Central memory CD4-positive, alpha-beta T cell (primary cell): ENCODE data around the gene PLET1.
A peak's percentile ranks its signal among the peaks of the same experiment; 100 is the strongest.

Source experiments
- DNase-seq: peaks from one replicate; pipeline ENCODE4 v3.0.0; 2022
- total RNA-seq, 3 experiments: gene quantifications; one replicate each; lab custom pipeline; 2026; lab: John Stamatoyannopoulos, UW

Gene PLET1
- 0 to 0.19 (median 0) reads per million in 3 experiments for total RNA-seq

GRCh38 chr11:112260490-112260889 is at the start of gene PLET1:
TSS of gene PLET1 (minus strand) at chr11:112260860. CDS start at chr11:112260589, 271 bp downstream.
- DNase-seq = no peak

GRCh38 chr11:112310419-112310818 is 49.8 kb upstream of the PLET1 start:
- DNase-seq = no peak

- no peak for DNase-seq
Measured at GRCh38 chr11:112308651-112309050, 48.0 kb upstream of the PLET1 start.

- no peak for DNase-seq
Measured at GRCh38 chr11:112307616-112308015, 47.0 kb upstream of the PLET1 start.

- no peak for DNase-seq
Measured at GRCh38 chr11:112306230-112306629, 45.6 kb upstream of the PLET1 start.

- DNase-seq = no peak
Measured at GRCh38 chr11:112304914-112305313, 44.3 kb upstream of the PLET1 start.

GRCh38 chr11:112303616-112304015 is 43.0 kb upstream of the PLET1 start:
- DNase-seq = no peak

GRCh38 chr11:112302226-112302868 is 41.7 kb upstream of the PLET1 start:
- DNase-seq = no peak

GRCh38 chr11:112300094-112300786 is 39.6 kb upstream of the PLET1 start:
- DNase-seq = no peak

GRCh38 chr11:112298535-112298934 is 37.9 kb upstream of the PLET1 start:
- no peak for DNase-seq

GRCh38 chr11:112297248-112297866 is 36.7 kb upstream of the PLET1 start:
- DNase-seq = peak; percentile 27

GRCh38 chr11:112296044-112296443 is 35.4 kb upstream of the PLET1 start:
- no peak for DNase-seq

- no peak for DNase-seq
Measured at GRCh38 chr11:112294688-112295340, 34.2 kb upstream of the PLET1 start.

- DNase-seq = no peak
Measured at GRCh38 chr11:112293614-112294013, 33.0 kb upstream of the PLET1 start.

GRCh38 chr11:112292785-112293407 is 32.2 kb upstream of the PLET1 start:
- DNase-seq = no peak

- DNase-seq = no peak
Measured at GRCh38 chr11:112292188-112292587, 31.5 kb upstream of the PLET1 start.

- no peak for DNase-seq
Measured at GRCh38 chr11:112291191-112291590, 30.5 kb upstream of the PLET1 start.

GRCh38 chr11:112290493-112290850 is 29.8 kb upstream of the PLET1 start:
- DNase-seq = no peak

GRCh38 chr11:112289588-112290492 is 29.2 kb upstream of the PLET1 start:
- peak; percentile 85 for DNase-seq

GRCh38 chr11:112288021-112288420 is 27.4 kb upstream of the PLET1 start:
- no peak for DNase-seq

- no peak for DNase-seq
Measured at GRCh38 chr11:112285841-112286311, 25.2 kb upstream of the PLET1 start.

- DNase-seq = no peak
Measured at GRCh38 chr11:112281726-112282125, 21.1 kb upstream of the PLET1 start.
